C4-2B (cell line): Measurements from ENCODE around the gene CELSR2.
A peak's percentile ranks its signal among the peaks of the same experiment; 100 is the strongest.

Experiments
- H3K27ac ChIP-seq: fragments of 450-650 bp; 2 replicates; pipeline ENCODE4 v1.5.1; 2017
- CTCF ChIP-seq: fragments of 450-650 bp; conservative IDR thresholded peaks from 2 replicates; pipeline ENCODE4 v1.5.1; 2017; ENCODE audit warnings: mild to moderate bottlenecking
- ZFX ChIP-seq: fragments of 450-650 bp; IDR thresholded peaks from 2 replicates; pipeline ENCODE4 v1.6.1; 2017

The CELSR2 gene

GRCh38 chr1:109237512-109237911 is 11.8 kb upstream of the CELSR2 start:
- TF ChIP-seq CTCF = no peak
- no peak for TF ChIP-seq ZFX
- H3K27ac ChIP-seq = no peak overlapping the region

- TF ChIP-seq ZFX (no peak), CTCF (no peak)
- H3K27ac ChIP-seq = no peak overlapping the region
These were observed 11.0 kb upstream of the CELSR2 start for GRCh38 chr1:109238382-109238781.

GRCh38 chr1:109239047-109239408 is 10.3 kb upstream of the CELSR2 start:
- TF ChIP-seq ZFX = no peak
- no peak for TF ChIP-seq CTCF
- H3K27ac ChIP-seq = no peak overlapping the region

- no peak overlapping the region for H3K27ac ChIP-seq
- TF ChIP-seq ZFX (no peak), CTCF (peak; percentile 60)
These were observed 9.8 kb upstream of the CELSR2 start for GRCh38 chr1:109239409-109240068.

- TF ChIP-seq ZFX (no peak), CTCF (no peak)
- no peak overlapping the region for H3K27ac ChIP-seq
These were observed 8.9 kb upstream of the CELSR2 start for GRCh38 chr1:109240158-109241152.

GRCh38 chr1:109241344-109241743 is 8.0 kb upstream of the CELSR2 start:
- H3K27ac ChIP-seq = no peak overlapping the region
- TF ChIP-seq CTCF = no peak
- TF ChIP-seq ZFX = no peak

- no peak overlapping the region for H3K27ac ChIP-seq
- TF ChIP-seq ZFX (no peak), CTCF (no peak)
These were observed 7.4 kb upstream of the CELSR2 start for GRCh38 chr1:109241841-109242345.
